GM18499 (cell line): ENCODE measurements around the gene CD79A.
"Not testable (repeated sequence)": the region's sequence is repeated elsewhere in the genome, so short reads cannot be mapped to it uniquely, and the experiment has no call there.

ENCODE experiments used
- ATAC-seq: cut with Tn5 transposase; IDR thresholded peaks from one replicate; pipeline ENCODE4 v1.9.1; 2021; ENCODE audit warnings: moderate number of reproducible peaks; ENCODE audit not compliant: insufficient read depth, unreplicated experiment

The CD79A gene

DNA sequence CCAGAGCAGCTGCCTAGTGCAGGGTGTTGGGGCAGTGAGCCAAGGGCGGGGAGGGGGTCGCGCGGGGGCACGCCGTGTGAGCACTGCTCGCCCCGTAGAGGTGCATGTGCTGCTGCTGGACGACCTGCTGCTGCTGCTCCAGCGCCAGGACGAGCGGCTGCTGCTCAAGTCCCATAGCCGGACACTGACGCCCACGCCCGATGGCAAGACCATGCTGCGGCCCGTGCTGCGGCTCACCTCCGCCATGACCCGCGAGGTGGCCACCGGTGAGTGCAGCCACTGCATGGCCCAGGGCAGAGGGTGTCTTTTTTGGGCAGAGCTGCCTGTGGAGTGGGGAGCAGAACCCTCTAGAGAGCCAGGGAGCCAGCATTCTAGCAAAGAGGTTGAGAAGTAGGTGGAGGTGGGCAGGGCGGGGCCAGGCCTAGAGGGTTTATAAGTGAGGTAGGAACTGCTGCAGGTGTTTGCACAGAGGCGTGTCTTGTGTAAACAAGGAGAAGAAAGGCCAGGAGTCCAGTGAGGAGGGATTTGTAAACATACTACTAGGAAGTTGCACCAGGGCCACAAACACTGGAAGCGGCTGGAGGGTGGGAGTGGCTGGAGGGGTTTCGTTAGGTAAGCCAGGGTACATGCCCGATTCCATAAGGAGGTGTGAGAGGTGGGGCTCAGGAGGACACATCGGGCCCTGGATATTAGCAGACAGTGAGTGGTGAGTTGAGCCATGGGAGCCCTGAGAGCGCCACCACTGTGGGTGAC, 27.2 kb downstream of the CD79A start:
- ATAC-seq, result no peak

DNA sequence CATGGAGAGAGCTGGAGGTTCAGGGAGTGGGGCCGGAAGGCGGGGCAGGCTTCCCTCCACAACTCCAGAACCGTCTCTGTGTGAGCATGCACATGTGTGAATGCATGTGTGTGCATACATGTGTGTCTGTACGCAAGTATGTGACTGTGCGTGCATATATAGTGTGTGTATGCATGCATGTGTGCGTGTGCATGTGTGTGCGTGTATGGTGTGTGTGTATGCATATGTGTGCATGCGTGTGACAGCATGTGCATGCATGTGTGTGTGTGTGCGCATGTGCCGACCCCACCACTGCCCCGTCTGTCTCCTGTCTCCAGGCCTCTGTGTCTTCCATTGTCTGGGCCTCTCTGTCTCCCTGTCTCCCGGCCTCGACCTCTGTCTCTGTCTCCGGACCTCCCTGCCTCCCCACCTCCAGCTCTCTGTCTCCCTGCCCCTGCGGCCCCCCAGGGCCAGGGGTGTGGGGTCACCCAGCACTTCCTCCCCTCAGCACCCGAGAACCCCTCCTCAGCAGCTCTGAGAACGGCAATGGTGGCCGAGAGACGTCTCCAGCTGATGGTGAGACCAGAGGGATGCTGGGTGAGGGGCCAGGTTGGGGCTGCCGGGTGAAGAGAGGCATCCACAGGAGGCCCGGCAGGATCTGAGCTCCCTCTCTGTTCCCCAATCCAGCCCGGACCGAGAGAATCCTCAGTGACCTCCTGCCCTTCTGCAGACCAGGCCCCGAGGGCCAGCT, 28.4 kb downstream of the CD79A start:
- no peak for ATAC-seq

DNA sequence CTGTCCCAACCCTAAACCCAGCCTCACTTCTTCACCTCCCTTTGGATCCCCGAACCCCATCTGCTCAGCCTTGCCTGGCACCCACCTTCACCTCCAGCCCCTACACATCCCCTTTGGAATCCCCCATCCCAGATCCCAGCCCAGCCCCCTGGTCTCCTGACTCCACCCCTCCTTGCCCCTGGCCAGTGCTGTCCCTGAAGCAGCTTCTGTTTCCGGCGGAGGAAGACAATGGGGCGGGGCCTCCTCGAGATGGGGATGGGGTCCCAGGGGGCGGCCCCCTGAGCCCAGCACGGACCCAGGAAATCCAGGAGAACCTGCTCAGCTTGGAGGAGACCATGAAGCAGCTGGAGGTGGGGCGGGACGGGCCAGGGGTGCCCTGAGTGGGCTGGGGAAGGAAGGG, 29.2 kb downstream of the CD79A start:
- ATAC-seq, result no peak

DNA sequence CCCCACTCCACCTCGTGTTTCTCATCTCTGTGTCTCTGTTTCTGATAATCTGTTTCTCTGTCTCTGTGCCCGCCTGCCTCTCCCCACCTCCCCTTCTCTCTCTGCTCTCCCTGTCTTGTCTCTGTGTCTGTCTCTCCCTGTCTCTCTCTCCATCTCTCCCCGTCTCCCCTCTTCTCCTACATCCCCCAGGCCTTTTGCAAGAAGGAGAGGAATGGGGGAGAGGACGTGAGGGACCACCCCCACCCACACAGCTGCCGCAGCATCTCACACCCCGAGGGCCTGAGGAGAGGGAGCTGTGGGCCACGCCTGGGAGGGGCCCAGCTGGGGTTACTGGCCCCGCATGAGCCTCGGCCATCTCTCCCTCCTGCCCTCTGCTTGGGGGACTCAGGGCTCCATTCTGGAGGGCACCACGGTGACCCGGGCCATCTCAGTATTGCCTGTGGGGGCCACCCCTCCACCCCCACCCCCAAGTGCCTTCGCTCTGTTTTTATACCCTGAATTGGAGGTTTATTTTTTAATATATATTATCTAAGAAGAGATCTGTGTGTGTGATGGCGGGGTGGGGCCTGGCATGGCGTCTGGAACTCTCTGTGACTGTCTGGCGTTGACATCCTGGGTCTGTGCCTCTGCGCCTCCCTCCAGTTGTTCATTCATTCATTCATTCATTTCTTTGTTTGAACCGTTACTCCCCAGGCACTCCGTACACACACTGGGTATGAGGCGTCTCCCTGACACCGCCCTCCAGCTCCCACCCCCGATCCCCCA, 30.0 kb downstream of the CD79A start:
- no peak for ATAC-seq

DNA sequence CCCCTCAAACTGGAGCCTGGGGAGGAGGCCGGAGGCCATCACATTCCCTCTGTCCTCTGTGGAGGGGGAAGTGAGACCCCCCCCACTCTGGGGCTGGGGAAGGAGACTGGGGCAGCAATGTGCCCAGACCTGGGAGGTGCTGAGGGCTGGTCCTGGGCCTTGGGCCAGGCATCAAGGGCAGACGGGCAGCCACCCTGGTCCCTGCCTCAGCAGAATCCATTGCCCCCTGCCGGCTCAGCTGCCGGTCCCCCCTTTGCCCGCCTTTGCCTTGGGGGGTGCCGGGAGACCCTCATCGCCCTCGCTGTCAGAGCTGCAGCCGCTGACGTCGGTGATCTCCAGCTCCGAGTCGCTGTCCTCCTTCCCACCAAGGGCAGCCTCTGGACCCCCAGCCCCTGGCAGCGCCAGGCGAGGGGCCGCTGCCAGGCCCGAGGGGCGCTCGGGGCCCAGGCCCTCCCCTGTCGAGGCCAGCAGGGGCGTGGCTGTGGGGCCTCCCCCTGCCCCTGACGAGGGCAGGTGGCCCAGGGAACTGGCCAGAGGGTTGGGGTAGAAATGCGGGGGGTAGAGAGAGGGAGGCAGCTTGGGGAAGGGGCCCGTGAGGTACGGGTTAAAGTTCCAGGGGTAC, 31.0 kb downstream of the CD79A start:
- no peak for ATAC-seq

DNA sequence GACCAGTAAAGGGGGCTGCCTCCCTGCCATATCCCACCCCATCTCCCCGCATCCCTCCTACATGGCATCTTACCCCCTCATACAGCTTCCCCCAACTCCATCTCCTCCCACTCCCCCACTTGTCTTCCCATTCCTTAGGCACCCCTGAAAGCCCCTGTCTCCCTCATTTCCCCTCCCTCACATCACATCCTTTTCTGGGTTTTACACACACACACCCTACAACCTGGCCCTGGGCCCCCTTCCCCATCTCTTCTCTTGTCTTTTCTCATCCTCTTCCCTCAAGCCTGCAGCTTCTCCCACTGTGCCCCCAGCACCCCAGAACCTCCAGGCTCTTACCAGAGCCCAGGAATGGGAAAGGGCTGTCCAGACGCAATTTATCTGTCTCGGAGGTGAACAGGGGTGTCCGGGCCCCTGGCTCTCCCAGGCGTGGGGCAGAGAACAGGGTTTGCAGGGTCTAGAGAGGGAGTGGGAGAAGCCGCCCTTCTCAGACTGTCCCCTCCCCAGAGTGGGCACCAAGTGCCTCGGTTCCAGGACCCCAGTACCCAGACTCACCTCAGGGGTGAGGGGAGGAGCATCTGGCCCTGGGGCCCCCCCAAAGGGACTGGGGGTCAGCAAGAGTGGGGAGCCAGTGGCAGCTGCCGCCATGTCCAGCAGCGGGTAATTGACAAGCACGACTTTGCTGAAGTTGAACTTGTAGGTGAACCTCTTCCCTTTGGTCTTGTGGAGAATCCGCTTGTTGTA, 31.8 kb downstream of the CD79A start:
- ATAC-seq, result no peak

DNA sequence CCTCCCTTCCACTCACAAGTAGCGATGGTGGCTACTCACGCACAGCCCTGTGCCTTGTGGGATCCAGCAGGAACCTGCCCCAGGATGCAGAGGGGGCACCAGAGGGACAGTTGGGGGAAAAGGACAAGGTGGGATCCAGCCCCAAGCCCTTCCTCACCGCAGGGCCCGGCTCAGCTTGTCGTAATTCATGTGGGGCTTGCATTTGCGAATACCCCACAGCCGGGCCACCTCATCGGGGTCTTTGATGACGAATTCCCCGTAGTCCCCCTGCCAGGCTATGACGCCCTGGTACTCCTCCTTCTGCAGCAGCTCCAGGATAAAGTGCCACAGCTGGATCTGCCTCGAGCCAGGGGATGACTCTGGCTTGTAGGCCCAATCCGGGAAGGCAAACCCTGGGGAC, 32.6 kb downstream of the CD79A start:
- no peak for ATAC-seq

DNA sequence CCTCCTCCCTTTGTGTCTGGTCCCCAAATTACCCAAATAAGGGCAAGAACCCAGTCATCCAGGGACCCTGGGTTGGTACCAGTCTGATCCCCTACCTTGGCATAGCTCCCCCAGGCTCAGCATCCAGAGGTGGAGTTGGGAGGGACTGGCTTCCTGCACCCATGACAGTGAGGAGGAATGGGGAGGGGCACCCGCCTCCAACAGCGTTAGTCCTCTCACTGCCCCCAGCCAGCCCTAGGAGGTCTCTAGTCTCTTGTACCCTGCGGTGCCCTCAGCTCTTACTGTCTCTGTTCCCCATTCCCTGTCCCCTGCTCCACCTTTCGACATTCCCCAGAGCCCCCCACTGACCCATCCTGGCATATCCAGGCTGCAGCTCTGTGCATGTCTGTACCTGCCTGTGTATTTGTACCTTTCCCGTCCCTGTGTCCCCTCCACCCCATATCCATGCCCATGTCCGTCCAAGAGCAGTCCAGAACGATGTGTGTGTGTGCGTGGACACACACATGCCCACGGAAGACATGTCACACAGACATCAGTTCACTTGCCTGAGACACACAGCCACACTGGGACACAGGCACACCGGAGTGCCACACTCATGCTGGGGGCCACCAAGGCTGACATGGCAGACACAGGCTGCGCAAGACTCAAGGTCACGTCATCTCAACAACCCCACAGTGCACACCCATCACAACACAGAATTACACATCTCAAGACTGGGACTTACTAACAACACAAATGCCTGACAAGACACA, 33.3 kb downstream of the CD79A start:
- no peak for ATAC-seq

DNA sequence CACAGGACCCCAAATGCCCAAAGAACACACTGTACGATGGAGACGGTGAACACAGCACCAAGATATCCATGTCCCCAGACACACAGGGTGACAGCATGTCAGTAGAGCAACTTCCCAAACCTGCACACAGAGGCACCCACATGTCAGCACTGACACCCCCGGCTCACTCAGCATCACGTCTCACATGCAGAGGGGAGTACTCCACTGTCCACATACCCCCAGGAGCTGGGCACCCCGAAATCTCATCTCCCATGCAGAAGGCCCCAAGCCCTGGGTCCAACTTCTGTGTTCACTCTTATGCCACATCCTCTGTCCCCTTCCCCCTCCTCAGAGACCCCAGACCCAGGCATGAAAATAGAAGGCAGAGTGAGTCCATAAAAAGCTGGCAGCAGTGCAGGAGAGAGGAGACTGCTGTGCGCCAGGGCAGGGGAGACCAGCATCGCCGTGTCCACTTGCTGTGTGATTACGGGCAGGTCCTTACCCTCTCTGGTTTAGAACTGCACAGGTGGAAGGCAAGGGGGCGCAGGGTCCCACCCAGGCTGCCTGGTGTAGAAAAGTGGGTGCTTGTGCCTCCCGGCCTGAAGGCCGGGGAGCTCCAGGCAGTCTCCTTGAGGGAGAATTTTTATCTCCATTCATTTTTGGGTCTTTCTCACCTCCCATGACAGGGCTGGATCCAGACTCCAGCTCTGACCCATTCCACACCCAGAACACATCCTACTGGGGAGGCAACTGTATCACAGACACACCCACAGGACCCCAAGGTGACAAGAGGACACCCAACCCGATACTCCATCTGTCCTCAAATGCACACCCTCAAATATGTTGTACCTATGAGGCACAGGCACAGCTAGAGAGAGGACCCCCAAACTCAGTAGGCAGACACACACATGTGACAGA, 34.2 kb downstream of the CD79A start:
- no peak for ATAC-seq

DNA sequence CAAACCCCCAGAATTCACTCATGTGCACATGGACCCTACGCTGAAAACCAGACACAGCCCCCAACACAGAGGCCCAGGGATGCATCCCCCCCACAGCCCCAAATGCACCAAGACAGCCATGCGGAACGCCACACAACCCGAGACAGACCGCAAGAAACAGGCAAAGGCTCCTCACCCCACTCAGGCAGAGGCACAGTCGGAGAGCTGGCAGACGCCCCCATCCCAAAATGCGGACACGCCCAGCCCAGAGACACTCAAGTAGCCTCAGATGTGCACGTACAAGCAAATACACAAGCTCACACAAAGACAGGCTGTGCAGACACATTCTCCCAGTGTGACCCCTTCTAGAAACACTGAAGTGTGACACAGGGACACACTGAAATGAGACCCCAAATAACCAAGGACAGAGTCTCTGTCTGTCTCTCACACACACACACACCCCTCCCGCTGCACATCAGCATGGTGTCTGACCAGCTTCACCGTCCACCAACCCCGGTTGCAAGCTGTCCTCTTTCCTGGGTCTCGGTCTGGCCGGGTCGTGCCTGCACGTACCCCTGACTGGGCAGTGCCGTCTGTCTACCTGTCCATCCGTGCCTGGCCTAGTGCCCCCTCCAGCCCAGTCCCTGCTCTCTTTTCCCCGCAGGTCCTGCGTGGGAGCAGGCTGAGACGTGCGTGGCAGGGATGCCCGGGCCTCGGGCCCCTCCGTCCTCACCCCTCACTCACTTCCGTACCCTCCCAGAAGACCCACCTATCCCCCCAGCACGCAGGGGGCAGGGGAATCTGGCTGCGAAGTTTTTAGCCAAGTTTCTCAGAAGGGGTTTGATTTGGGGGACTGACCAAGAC, 35.0 kb downstream of the CD79A start:
- no peak for ATAC-seq

DNA sequence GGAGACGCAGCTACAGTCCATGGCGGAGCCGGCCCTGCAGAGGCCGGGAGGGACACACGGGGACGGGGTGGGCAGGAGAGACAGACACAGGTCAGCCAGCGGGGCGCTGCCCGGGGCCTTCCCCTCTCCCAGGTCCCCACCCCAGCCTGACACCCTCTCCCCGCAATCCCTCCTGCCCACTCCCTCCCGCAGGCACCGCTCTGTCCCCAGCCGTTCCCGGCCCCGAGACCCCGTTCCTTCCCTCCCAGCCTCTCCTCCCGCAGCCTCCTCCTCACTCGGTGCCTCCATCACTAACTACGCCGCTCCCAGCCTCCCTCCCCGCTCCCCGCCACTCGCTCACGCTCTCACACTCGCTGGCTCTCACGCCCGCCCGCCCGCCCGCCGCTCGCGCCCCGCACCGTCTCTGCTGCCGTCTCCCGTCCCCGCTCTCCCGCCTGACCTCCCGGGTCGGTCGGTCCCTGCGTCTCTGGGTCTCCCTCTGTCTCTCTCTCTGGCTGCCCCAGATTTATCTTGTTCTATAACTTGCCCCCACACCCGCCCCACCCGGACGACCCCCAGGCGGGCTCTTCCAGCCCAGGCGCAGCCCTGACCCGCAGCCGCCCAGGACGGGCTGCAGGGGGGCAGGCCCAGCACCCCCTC, 35.9 kb downstream of the CD79A start:
- no peak for ATAC-seq

DNA sequence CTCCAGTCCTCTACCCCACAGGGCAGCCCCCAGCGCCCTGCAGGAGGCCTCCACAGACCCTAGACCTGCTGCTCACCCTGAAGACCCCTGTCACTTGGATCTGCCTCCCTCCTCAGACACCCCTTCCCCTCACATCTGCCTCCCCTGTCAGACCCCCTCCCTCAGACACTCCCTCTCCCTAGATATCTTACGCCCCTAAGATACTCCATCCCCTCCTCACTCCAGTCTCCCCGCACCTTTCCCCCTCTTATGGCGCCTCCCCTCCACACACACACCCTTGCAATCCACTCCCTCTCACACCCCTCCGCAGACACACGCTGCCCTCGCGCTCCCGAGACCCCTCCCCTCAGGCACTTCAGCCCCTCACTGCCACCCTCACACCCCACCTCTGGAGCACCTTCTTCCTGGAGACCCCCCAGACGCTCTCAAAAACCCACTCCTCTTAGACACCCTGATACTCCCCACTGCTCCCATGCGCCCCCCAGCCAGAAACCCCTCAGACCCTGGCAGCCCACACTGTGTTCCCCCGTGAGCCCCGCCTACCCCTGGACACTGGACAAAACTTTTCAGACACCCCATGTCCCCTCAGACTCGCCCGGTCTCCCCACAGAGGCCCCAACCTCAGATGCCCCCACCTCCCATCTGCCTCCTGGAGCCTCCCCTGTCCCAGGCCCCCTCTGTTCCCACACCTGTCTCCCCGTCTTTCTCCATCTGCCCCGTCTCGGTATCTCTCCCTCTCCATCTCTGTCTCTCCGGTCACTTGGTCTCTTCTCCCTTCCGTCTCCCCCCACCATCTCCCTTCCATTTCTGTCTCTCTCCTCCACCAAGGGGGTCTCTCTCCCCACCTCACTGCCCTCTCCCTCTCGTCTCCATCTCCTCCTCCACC, 36.7 kb downstream of the CD79A start:
- no peak for ATAC-seq

DNA sequence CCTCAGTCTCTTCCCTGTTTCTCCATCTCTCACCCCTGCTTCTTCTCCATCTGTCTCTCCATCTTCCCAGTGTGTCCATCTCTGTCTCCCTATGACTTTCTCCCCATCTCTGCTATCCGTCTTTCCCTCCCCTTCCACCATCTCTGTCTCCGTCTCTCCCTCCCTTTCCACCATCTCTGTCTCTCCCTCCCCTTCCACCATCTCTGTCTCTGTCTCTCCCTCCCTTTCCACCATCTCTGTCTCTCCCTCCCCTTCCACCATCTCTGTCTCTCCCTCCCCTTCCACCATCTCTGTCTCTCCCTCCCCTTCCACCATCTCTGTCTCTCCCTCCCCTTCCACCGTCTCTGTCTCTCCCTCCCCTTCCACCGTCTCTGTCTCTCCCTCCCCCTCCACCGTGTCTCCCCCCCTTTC, 37.4 kb downstream of the CD79A start:
- not testable (repeated sequence) for ATAC-seq

DNA sequence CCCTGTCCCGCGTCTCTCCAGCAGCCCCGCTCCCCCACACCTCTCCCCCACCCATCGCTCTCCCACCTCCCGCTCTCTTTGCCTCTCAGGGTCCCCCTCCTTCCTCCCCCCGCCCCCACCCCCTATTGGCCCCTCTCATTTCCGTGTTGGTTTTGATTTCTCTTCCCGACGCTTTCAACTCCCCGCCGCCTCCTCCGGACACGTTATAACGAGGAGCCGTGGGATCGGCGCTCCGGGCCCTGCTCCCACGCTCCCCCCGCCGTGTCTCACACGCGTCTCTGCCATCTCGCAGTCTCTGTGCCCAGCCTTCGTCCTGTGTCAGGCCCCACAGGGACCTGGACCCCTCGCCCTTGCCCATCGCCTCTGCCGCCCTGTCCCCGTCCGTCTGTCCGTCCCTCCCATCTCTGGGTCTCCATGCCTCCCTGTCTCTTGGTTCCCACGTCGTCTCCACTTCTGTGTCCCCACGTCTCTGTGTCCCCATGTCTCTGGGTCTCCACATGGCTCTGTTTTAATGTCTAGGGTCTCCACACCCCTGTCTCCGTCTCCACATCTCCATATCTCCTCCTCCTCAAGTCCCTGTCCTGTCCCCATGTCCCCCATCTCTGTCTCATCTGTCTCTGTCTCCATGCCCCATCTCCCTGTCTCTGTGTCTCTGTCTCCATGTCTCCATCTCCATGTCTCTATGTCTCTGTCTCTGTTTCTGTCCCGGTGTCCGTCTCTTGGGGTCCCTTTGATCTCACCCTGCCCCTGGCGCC, 38.1 kb downstream of the CD79A start:
- no peak for ATAC-seq

DNA sequence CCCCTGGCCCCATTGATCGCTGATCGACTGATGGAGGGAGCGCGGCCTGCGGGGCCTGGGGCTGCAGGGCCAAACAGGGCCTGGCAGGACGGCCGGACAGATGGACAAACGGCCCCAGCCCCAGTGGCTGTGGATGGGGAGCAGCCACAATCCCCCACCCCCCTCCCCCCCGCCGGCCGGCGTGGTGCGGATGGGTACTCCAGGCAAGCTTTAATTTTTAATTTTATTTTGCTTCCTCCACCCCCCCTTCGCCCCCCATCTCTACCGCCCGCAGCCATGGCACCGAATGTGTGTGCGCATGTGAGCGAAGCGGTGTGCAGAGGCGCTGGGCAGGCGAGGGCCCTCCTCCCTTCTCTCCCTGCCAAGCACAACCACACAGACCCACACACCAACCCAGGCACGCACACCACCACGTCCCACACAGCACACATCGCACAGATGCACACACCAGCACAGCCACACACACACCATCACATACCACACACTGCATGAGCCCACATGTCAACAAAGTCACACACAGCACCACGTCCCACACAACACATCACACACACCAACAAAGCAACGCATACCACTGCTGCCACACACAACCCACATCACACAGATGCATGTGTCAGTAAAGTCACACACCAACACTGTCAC, 38.8 kb downstream of the CD79A start:
- no peak for ATAC-seq
